Measurements from ENCODE around the gene VDR.

DNA sequence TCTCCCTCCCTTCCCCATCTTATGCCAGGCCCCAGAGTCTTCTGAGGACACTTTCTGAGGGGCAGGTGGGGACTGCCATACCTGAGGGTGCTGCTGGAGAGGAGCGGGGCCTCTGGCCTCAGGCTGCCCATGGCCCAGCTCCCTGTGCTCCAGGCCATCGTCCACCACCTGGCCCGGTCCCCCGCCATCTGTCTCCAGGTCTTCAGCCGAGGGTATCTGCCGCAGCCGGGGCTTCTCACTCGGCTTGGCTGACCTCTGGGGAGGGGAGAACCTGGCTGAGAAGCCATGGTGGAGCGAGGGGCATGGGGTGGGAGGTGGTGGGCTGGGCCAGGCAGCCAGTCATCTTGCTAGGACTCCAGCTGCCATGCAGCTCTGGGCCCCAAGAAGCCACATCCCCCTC, 110.1 kb downstream of the VDR start:
- TF ChIP-seq RARB (CRISPR knock-in tag; IDR thresholded peaks at IDR 0.05) (no peak), ZFP3 (CRISPR knock-in tag; IDR thresholded peaks at IDR 0.05) (no peak)
- TF ChIP-seq, protein P1, sequence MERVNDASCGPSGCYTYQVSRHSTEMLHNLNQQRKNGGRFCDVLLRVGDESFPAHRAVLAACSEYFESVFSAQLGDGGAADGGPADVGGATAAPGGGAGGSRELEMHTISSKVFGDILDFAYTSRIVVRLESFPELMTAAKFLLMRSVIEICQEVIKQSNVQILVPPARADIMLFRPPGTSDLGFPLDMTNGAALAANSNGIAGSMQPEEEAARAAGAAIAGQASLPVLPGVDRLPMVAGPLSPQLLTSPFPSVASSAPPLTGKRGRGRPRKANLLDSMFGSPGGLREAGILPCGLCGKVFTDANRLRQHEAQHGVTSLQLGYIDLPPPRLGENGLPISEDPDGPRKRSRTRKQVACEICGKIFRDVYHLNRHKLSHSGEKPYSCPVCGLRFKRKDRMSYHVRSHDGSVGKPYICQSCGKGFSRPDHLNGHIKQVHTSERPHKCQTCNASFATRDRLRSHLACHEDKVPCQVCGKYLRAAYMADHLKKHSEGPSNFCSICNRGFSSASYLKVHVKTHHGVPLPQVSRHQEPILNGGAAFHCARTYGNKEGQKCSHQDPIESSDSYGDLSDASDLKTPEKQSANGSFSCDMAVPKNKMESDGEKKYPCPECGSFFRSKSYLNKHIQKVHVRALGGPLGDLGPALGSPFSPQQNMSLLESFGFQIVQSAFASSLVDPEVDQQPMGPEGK (CRISPR knock-in tag; IDR thresholded peaks at IDR 0.05; ENCODE audit: borderline replicate concordance) = no peak
- TF ChIP-seq, protein P2, sequence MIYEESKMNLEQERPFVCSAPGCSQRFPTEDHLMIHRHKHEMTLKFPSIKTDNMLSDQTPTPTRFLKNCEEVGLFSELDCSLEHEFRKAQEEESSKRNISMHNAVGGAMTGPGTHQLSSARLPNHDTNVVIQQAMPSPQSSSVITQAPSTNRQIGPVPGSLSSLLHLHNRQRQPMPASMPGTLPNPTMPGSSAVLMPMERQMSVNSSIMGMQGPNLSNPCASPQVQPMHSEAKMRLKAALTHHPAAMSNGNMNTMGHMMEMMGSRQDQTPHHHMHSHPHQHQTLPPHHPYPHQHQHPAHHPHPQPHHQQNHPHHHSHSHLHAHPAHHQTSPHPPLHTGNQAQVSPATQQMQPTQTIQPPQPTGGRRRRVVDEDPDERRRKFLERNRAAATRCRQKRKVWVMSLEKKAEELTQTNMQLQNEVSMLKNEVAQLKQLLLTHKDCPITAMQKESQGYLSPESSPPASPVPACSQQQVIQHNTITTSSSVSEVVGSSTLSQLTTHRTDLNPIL (CRISPR knock-in tag; IDR thresholded peaks at IDR 0.05; ENCODE audit: low read depth) = no peak
